ENCODE measurements around the gene CRTAP. TPM values are rescaled to one million over a fixed set of nuclear protein-coding genes. Genes with fewer than 3 reads are reported as not detected.

CRTAP gene
- total RNA-seq, 1 experiment from 2014 or later, result 134 TPM

DNA sequence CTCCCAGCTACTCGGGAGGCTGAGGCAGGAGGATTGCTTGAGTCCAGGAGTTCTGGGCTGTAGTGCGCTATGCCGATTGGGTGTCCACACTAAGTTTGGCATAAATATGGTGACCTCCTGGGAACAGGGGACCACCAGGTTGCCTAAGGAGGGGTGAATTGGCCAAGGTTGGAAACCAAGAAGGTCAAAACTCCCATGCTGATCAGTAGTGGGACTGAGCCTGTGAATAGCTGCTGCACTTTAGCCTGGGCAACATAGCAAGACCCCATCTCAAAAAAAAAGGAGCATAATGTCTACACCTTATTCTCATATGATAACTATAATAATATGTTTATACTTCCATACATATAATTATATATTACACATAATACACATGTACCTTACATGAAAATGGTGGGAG is 10.8 kb upstream of the CRTAP start:
- no TSS peak for BruUV-seq (replicated peaks)
- Histone ChIP-seq H3K36me3 (ENCODE audit: low read depth) (no peaks in the 10 kb centered on the region), H3K27me3 (ENCODE audit: insufficient read depth, low read depth) (no peaks in the 10 kb centered on the region), H4K20me1 (ENCODE audit: insufficient read depth) (no peaks in the 10 kb centered on the region), H3K4me2 (no peak overlapping the region), H3K9me3 (ENCODE audit: insufficient read depth, low read depth) (no peaks in the 10 kb centered on the region), H2AFZ (no peak overlapping the region), H3K27ac (no peak overlapping the region), H3F3A (ENCODE audit: insufficient read depth, low read depth) (no peaks in the 10 kb centered on the region), H3K9me2 (ENCODE audit: insufficient read depth) (no peaks in the 10 kb centered on the region), H3K4me3 (no peak overlapping the region), H3K4me1 (replicated peaks; ENCODE audit: insufficient read depth) (peaks cover 4% of the 10 kb centered on the region; the same call in 1 of the 2 replicates), H3K79me2 (ENCODE audit: low read depth) (no peaks in the 10 kb centered on the region)
- POLR2A ChIA-PET (ENCODE audit: unreplicated experiment), result no interaction called here
- no peak for DNase-seq
- TF ChIP-seq, protein P1, sequence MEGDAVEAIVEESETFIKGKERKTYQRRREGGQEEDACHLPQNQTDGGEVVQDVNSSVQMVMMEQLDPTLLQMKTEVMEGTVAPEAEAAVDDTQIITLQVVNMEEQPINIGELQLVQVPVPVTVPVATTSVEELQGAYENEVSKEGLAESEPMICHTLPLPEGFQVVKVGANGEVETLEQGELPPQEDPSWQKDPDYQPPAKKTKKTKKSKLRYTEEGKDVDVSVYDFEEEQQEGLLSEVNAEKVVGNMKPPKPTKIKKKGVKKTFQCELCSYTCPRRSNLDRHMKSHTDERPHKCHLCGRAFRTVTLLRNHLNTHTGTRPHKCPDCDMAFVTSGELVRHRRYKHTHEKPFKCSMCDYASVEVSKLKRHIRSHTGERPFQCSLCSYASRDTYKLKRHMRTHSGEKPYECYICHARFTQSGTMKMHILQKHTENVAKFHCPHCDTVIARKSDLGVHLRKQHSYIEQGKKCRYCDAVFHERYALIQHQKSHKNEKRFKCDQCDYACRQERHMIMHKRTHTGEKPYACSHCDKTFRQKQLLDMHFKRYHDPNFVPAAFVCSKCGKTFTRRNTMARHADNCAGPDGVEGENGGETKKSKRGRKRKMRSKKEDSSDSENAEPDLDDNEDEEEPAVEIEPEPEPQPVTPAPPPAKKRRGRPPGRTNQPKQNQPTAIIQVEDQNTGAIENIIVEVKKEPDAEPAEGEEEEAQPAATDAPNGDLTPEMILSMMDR (conservative IDR thresholded peaks at IDR 0.05), result no peak
- no peak for TF ChIP-seq EZH2 (IDR thresholded peaks at IDR 0.05; ENCODE audit: low read depth)
- CTCF ChIA-PET, result no interaction called here
- intact Hi-C loops (cut with micrococcal nuclease; ENCODE audit: unreplicated experiment), result no loop called here

DNA sequence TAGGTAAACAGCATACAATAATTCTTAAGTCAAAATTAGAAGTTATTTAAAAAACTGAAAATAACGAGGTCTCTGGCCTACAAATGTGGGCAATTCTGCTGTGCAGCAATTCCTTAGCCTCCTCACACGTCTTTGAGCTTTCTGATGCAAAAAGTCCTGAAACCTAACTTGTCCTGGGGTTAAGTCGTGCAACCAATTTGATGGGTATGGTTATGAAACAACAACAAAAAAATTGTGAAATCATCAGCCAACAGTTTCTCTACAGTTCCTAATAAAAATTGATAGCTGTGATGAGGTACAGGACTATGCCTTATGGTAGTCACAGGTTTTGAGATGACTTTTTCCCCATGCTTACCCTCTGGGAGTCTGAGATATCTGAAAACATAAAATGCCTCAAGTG is 10.3 kb upstream of the CRTAP start:
- no peak overlapping the region for H2AFZ ChIP-seq
- CTCF ChIA-PET, result no interaction called here
- BruUV-seq (replicated peaks), result no TSS peak
- H3K36me3 ChIP-seq (ENCODE audit: low read depth), result no peaks in the 10 kb centered on the region
- no peak for DNase-seq
- no peaks in the 10 kb centered on the region for H3K9me3 ChIP-seq (ENCODE audit: insufficient read depth, low read depth)
- no peaks in the 10 kb centered on the region for H3K9me2 ChIP-seq (ENCODE audit: insufficient read depth)
- TF ChIP-seq EZH2 (IDR thresholded peaks at IDR 0.05; ENCODE audit: low read depth), result no peak
- TF ChIP-seq, protein P1 (conservative IDR thresholded peaks at IDR 0.05), result no peak
- no peak overlapping the region for H3K4me2 ChIP-seq
- no peaks in the 10 kb centered on the region for H3K4me1 ChIP-seq (replicated peaks; ENCODE audit: insufficient read depth)
- no peaks in the 10 kb centered on the region for H3F3A ChIP-seq (ENCODE audit: insufficient read depth, low read depth)
- intact Hi-C loops (cut with micrococcal nuclease; ENCODE audit: unreplicated experiment), result no loop called here
- H3K27ac ChIP-seq, result no peak overlapping the region
- no peaks in the 10 kb centered on the region for H4K20me1 ChIP-seq (ENCODE audit: insufficient read depth)
- POLR2A ChIA-PET (ENCODE audit: unreplicated experiment), result no interaction called here
- H3K79me2 ChIP-seq (ENCODE audit: low read depth), result no peaks in the 10 kb centered on the region
- no peak overlapping the region for H3K4me3 ChIP-seq
- H3K27me3 ChIP-seq (ENCODE audit: insufficient read depth, low read depth), result no peaks in the 10 kb centered on the region

DNA sequence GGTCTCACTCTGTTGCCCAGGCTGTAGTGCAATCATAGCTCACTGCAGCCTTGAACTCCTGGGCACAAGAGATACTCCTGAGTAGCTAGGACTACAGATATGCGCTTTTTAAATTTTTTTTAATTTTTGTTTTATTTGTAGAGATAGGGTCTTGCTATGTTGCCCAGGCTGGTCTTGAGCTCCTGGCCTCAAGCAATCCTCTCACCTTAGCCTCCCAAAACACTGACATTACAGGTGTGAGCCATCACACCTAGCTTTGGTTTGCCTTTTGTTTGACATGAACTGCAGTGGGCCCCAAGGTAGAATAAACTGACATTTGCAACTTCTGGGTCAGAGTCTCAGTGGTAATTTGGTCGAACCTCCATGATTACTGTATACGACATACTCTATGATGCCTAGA is 9.0 kb upstream of the CRTAP start:
- H4K20me1 ChIP-seq (ENCODE audit: insufficient read depth), result no peaks in the 10 kb centered on the region
- ChIA-PET CTCF (no interaction called here), POLR2A (ENCODE audit: unreplicated experiment) (no interaction called here)
- H3K4me1 ChIP-seq (replicated peaks; ENCODE audit: insufficient read depth), result no peaks in the 10 kb centered on the region
- H3K27ac ChIP-seq, result no peak overlapping the region
- H3K4me2 ChIP-seq, result no peak overlapping the region
- no peaks in the 10 kb centered on the region for H3F3A ChIP-seq (ENCODE audit: insufficient read depth, low read depth)
- no TSS peak for BruUV-seq (replicated peaks)
- no peak overlapping the region for H3K4me3 ChIP-seq
- intact Hi-C loops (cut with micrococcal nuclease; ENCODE audit: unreplicated experiment), result no loop called here
- no peaks in the 10 kb centered on the region for H3K9me3 ChIP-seq (ENCODE audit: insufficient read depth, low read depth)
- TF ChIP-seq EZH2 (IDR thresholded peaks at IDR 0.05; ENCODE audit: low read depth), result no peak
- TF ChIP-seq, protein P1 (conservative IDR thresholded peaks at IDR 0.05), result no peak
- no peak overlapping the region for H2AFZ ChIP-seq
- H3K27me3 ChIP-seq (ENCODE audit: insufficient read depth, low read depth), result no peaks in the 10 kb centered on the region
- H3K79me2 ChIP-seq (ENCODE audit: low read depth), result no peaks in the 10 kb centered on the region
- no peaks in the 10 kb centered on the region for H3K36me3 ChIP-seq (ENCODE audit: low read depth)
- no peak for DNase-seq
- no peaks in the 10 kb centered on the region for H3K9me2 ChIP-seq (ENCODE audit: insufficient read depth)
